GM12891 (cell line): ENCODE measurements around the gene CCNB1.

Experiments
- PAX5 ChIP-seq: IDR thresholded peaks from 2 replicates; pipeline ENCODE4 v1.6.1; 2011; ENCODE audit warnings: low read length, moderate library complexity, mild to moderate bottlenecking; ENCODE audit not compliant: insufficient read depth, severe bottlenecking
- POLR2A ChIP-seq: IDR thresholded peaks from 2 replicates; pipeline ENCODE4 v1.6.1; 2011; ENCODE audit warnings: low read depth, low read length, control low read depth
- POLR2AphosphoS5 ChIP-seq: IDR thresholded peaks from 2 replicates; pipeline ENCODE4 v1.6.1; 2011; ENCODE audit warnings: low read depth, low read length, control low read depth
- POU2F2 ChIP-seq: IDR thresholded peaks from 2 replicates; pipeline ENCODE4 v1.6.1; 2011; ENCODE audit warnings: low read depth, mild to moderate bottlenecking, control low read depth, low read length, moderate library complexity
- SPI1 ChIP-seq: IDR thresholded peaks from 2 replicates; pipeline ENCODE4 v1.6.1; 2011; ENCODE audit warnings: low read depth, low read length, control low read depth
- TAF1 ChIP-seq: IDR thresholded peaks from 2 replicates; pipeline ENCODE4 v1.6.1; 2011; ENCODE audit warnings: low read depth, low read length, control low read depth

GRCh38 chr5:69188811-69189161 is 21.8 kb downstream of the CCNB1 start:
- TF ChIP-seq POLR2AphosphoS5 (no peak), POLR2A (no peak), TAF1 (no peak), POU2F2 (no peak), SPI1 (no peak), PAX5 (no peak)
